A549 (cell line): Measurements from ENCODE around the gene HGFAC.

Source experiments
- CHD2 ChIP-seq: fragments of 150-350 bp; IDR thresholded peaks from 2 replicates; pipeline ENCODE4 v1.6.1; 2014; ENCODE audit warnings: low read length; ENCODE audit not compliant: partially characterized antibody
- EHF ChIP-seq: fragments of 250-450 bp; sonication (Bioruptor Pico); IDR thresholded peaks from 2 replicates; pipeline ENCODE4 v1.5.0; 2020; ENCODE audit warnings: mild to moderate bottlenecking
- EP300 ChIP-seq, 2 experiments: fragments of >200 bp; sonication (Bioruptor Twin); formaldehyde crosslinking; IDR thresholded peaks; 2 replicates in 1 of 2; 3 replicates in 1 of 2; pipeline ENCODE4 v1.6.1; 2016 to 2017
- NR3C1 ChIP-seq: fragments of >200 bp; sonication (Bioruptor Twin); formaldehyde crosslinking; IDR thresholded peaks from 3 replicates; pipeline ENCODE4 v1.6.1; 2017
- POLR2A ChIP-seq: IDR thresholded peaks from 2 replicates; pipeline ENCODE4 v1.6.1; 2012; ENCODE audit warnings: mild to moderate bottlenecking, low read length
- REST ChIP-seq: fragments of 200-600 bp; sonication (generic); IDR thresholded peaks from 2 replicates; pipeline ENCODE4 v1.6.1; 2016; ENCODE audit warnings: antibody characterized with exemption, mild to moderate bottlenecking, moderate library complexity
- SMC3 ChIP-seq: fragments of >200 bp; sonication (Bioruptor Twin); formaldehyde crosslinking; IDR thresholded peaks from 3 replicates; pipeline ENCODE4 v1.6.1; 2018; ENCODE audit warnings: inconsistent platforms
- TF ChIP-seq, protein P1 (sequence below): fragments of >200 bp; sonication (Bioruptor Twin); formaldehyde crosslinking; IDR thresholded peaks from 3 replicates; pipeline ENCODE4 v1.5.1; 2016

- TF ChIP-seq CHD2 (no peak), POLR2A (no peak), SMC3 (no peak), EP300 (IDR thresholded peaks at IDR 0.05) (no peak), EHF (CRISPR knock-in tag) (no peak), NR3C1 (no peak), REST (no peak)
- TF ChIP-seq, protein P1, sequence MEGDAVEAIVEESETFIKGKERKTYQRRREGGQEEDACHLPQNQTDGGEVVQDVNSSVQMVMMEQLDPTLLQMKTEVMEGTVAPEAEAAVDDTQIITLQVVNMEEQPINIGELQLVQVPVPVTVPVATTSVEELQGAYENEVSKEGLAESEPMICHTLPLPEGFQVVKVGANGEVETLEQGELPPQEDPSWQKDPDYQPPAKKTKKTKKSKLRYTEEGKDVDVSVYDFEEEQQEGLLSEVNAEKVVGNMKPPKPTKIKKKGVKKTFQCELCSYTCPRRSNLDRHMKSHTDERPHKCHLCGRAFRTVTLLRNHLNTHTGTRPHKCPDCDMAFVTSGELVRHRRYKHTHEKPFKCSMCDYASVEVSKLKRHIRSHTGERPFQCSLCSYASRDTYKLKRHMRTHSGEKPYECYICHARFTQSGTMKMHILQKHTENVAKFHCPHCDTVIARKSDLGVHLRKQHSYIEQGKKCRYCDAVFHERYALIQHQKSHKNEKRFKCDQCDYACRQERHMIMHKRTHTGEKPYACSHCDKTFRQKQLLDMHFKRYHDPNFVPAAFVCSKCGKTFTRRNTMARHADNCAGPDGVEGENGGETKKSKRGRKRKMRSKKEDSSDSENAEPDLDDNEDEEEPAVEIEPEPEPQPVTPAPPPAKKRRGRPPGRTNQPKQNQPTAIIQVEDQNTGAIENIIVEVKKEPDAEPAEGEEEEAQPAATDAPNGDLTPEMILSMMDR: no peak
Measured at GRCh38 chr4:3495204-3495975, 53.6 kb downstream of the HGFAC start.
